AG10803 (cell line): ENCODE data around the gene LGALSL.

Experiments
- DNase-seq: peaks from one replicate; pipeline ENCODE4 v3.0.0; 2010; ENCODE audit warnings: low read depth
- H3K4me3 ChIP-seq: 2 replicates; pipeline ENCODE4 v1.5.1; 2011; ENCODE audit warnings: mild to moderate bottlenecking, low read length, control low read depth
- CTCF ChIP-seq: conservative IDR thresholded peaks from 2 replicates; pipeline ENCODE4 v1.5.1; 2011; ENCODE audit warnings: mild to moderate bottlenecking, low read length, control low read depth, inconsistent platforms

The LGALSL gene

GRCh38 chr2:64478502-64479230, 24.7 kb downstream of the LGALSL start:
- DNase-seq, result no peak
- TF ChIP-seq CTCF, result no peak
- H3K4me3 ChIP-seq, result no peak overlapping the region

GRCh38 chr2:64479259-64480117, 25.5 kb downstream of the LGALSL start:
- no peak for TF ChIP-seq CTCF
- DNase-seq, result no peak
- H3K4me3 ChIP-seq, result no peak overlapping the region

- no peak overlapping the region for H3K4me3 ChIP-seq
- TF ChIP-seq CTCF, result no peak
- DNase-seq, result no peak
Observed at GRCh38 chr2:64481665-64482064, 27.7 kb downstream of the LGALSL start.

GRCh38 chr2:64482243-64482642, 28.3 kb downstream of the LGALSL start:
- DNase-seq, result no peak
- TF ChIP-seq CTCF, result no peak

GRCh38 chr2:64482765-64483504, 29.0 kb downstream of the LGALSL start:
- TF ChIP-seq CTCF, result no peak
- DNase-seq, result peak; percentile 27
- H3K4me3 ChIP-seq, result no peak overlapping the region

More at GRCh38 chr2:64482243-64482642, 28.3 kb downstream of the LGALSL start:
- no peak overlapping the region for H3K4me3 ChIP-seq

GRCh38 chr2:64485331-64485730, 31.4 kb downstream of the LGALSL start:
- no peak for TF ChIP-seq CTCF
- no peak overlapping the region for H3K4me3 ChIP-seq
- no peak for DNase-seq
